Epithelial cell of alveolus of lung (primary cell): ENCODE data around the gene COX4I1. TPM values are rescaled to one million over a fixed set of nuclear protein-coding genes. Genes with fewer than 3 reads are reported as not detected.

Source experiments
- total RNA-seq: library from RNA; depleted of rRNA; stranded (reverse); fragments of >200 nt; gene quantifications from 2 replicates; pipeline ENCODE4 v1.2.1, GENCODE V29; 2015

COX4I1 gene
- total RNA-seq: 690 and 730 TPM in 2 replicates

DNA sequence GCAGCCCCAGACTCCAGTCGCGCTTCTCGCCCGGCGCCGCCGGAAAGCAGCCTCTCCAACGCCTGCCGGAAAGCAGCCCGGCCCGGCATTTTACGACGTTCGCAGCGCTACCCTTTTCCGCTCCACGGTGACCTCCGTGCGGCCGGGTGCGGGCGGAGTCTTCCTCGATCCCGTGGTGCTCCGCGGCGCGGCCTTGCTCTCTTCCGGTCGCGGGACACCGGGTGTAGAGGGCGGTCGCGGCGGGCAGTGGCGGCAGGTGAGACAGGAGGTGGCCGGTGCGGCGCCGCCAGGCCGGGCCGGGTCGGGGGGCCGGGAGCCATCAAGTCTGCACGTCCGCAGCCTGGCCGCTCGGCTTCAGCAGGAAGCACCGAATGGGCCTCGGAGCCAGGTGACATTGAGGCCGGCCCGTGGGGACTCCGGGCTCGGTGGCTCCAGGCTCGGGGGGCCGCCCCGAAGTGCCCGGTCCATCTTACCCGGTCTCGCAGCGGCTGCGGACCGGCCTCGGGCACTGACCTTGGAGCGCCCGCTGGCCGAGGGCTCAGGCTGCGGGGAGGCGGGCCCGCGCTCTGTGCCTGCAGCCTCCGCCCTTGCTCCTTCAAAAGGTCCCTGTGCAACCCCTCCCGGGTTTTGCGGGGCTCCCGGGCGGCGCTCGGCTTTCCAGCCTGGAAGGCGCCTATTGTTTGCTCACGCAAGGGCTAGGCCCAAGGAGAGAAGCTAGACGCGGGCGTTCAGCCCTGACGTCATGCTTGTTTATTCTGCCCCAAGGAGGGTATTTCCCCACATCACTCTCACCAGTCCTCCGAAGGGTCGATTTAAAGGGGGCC, at the start of gene COX4I1, which contains the start of gene EMC8:
Gene COX4I1, plus strand, starts transcription at position 199 of the 824 bp plus-strand sequence. CDS start 1,511 bp downstream, outside the sequence.
Gene EMC8, minus strand, starts transcription at position 48 of the 824 bp plus-strand sequence. CDS start 249 bp downstream, outside the sequence.

DNA sequence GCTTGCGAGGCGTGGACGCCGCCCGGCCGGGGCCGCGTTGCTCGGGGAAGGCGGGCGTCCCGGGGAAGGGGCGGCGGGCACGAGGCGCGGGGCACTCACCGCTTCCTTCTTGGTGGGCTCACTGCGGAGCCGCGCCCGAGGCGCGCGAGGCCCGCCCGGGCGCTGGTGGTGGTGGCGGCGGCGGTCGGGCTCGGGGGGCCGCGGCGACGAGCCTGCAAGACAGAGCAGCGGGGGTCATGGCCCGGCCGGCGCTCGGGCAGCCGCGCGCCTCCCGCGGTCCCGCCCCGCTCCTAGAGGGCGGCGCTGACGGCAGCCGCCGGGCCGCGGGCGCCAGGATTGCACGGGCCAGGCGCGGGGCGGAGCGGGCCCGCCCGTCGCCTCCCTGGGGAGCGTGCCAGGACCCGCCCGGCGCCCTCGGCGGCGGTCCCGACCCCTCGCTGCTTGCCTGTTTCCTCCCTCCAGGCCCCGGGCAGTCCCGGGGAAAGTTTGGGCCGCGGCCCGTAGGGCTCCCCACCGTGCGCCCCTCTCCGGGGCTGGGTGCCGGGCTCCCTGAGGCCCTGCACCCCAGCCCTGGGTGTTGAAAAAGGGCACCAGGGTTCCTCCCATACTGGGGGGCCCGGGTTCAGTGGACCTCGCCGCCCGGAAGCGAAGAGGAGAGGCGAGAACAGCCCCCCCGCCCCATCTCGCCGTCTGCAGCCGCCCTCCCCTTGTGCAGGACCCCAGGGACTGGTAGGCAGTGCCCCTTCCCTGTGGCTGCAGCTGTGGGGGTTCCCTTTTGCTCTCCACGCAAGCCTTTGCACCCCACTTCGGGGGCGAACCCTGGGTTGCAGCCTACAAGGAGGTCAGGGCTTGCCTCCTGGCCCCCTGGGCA, 48.4 kb upstream of the COX4I1 start, which contains the start of gene C16orf74:
Gene C16orf74, minus strand, starts transcription at position 270 of the 871 bp plus-strand sequence. CDS start 15,879 bp downstream, outside the sequence.

Other genes with a start within 250 kb of the COX4I1 start
- gene GSE1, start 186.4 kb upstream of the COX4I1 start, total RNA-seq: 21.2 and 41.2 TPM in 2 replicates
- 3.8 and 12.4 TPM in 2 replicates for gene GINS2, start 110.7 kb upstream of the COX4I1 start, total RNA-seq
- 12.3 and 14.1 TPM in 2 replicates for gene C16orf74, start 48.6 kb upstream of the COX4I1 start, total RNA-seq
- 29.3 and 38.1 TPM in 2 replicates for gene EMC8, start 151 bp upstream of the COX4I1 start, total RNA-seq
- 0.52 TPM in 1 of 2 replicates, not detected in the other for gene IRF8, start 99.5 kb downstream of the COX4I1 start, total RNA-seq